GM21526 (cell line): Measurements from ENCODE around the gene TMEM217.

Source experiments
- ATAC-seq: cut with Tn5 transposase; IDR thresholded peaks from one replicate; pipeline ENCODE4 v1.9.1; 2021; ENCODE audit warnings: moderate library complexity; ENCODE audit not compliant: unreplicated experiment, low FRiP score

The TMEM217 gene

DNA sequence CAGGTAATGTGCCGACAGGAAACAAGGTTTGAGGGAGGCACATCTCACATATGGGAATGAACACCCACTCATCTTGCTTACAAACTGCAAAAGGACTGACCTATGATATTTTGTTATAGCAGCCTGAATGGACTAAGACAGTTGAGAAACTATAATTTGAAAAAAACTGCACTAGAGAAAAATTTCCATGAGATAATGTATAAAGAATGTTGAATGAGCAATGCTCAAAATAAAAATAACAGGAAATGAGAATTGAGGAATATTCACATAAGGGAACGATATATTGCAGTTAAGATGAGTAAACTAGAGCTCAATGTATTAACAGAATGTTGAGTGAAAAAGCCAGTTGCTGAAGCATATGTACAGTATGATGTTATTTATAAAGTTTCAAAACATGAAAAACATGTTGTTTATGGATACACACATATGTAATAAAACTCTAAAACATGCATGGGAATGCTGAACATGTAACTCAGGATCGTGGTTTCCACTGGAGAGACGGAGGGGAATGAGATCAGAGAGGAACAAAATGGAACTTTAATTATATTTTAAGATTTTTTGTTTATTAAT, 6.6 kb downstream of the TMEM217 start:
- ATAC-seq = no peak

DNA sequence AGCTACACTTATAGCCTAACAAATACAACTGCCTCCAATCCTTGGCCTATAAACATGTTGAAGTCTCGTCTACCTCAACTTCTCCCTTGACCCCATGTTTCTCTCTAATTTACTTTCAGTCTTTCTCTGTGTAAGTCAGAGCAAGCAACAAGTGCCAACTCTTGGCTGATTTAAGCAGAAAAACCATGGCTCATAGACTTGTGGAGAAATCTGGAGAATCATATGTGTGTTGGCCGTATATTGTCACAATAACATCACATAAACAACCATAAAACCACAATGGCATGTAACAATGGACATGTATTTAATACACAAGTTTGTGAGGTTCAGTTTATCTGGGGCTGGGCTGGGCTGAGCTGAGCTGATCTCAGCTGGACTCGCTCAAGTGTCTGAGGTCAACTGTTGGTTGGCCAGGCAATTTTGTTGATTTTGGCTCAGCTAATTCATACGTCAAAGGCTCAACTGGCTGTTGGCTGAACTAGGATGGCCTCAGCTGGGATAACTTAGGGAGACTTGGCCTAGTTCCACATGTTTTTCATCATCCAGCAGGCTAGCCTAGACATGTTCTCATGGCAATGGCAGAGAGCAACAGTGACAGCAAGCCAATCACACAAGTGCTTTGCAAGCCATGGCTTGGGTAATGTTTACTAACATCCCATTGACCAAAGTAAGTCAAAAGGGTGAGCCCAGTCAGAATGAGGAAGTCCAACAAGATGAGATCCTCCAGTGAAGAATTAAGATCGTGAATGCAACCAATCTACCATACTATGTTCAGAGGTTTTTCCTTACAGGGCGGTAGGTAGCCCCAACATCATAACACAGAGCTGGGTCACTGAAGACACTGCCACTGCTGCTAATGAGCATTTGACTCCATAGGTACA, 13.3 kb downstream of the TMEM217 start:
- ATAC-seq = no peak

- ATAC-seq = no peak
These were observed 14.1 kb downstream of the TMEM217 start for GRCh38 chr6:37243816-37244370.

- ATAC-seq = no peak
These were observed 14.7 kb downstream of the TMEM217 start for GRCh38 chr6:37243131-37243815.

DNA sequence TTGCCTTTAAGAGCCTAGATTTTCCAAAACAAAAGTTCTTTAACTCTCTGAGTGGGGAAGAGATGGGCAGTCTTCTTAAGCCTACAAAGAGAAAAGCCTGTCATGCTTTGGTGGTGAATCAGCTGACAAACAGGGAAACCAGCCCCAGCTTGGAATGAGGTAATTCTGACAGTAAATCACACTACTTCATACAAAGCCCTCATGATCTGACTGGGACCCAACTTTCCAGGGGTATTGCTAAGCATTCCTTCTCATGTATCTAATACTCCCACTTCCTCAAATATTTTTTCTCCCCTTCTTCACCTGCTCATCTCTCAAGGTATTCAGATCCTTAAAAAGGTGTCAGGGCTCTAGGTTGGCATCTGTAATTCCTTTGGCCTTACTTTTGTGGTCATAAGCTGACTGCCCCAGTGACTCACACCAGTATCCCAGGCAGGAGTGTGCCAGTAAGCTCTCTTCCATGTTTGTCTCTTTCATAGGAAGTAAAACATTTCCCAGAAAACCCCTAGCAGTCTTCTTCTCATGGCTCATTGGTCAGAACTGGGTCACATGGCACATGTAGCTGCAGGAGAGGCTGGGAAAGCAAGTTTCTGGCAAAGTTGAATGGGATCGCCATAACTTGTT, 15.4 kb downstream of the TMEM217 start:
- no peak for ATAC-seq

DNA sequence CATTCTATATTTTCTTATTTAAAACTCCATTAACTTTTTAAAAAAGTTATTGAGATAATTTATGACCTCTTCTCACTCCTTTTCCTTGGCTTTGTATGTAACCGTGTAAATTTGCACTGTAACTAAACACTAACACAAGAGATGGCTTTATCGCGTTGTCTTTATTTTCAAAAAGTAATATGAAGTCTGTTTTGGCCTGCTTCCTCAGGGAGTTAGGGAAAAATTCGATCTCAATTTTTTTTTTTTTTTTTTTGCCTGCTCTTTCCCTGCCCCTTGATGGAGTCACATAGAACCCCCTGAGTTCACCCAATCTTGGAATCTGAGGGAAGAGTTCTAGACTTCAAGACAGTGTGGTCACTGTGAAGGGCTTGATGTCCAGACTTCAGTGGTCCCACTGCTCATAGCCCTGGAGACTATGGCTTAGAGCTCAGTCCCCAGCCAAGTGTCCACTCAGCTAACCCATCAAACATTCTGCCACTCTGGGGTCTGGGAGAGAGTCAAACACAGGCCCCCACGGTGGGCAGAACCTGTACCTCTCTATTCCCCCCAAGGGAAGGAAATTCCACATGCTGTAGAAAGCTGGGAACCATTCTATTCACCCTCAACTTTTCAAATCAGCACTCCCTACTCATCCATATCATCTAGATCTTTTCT, 16.0 kb downstream of the TMEM217 start:
- ATAC-seq = no peak

DNA sequence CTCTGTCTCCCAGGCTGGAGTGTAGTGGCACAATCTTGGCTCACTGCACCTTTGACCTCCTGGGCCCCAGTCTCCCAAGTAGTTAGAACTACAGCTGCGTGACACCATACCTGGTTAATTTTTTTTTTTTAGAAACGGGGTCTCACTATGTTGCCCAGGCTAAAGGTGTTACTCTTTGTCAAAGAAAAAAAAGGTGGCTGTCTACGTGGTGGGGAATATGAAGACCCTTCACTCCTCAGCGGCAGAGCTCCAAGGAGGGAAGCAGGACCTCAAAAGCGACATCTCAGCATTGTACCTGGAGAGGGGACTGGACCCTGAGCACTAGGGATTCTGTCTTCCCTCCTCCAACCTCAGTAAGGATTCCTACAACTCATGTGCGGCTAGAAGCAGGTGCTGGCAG, 16.8 kb downstream of the TMEM217 start:
- ATAC-seq = no peak

DNA sequence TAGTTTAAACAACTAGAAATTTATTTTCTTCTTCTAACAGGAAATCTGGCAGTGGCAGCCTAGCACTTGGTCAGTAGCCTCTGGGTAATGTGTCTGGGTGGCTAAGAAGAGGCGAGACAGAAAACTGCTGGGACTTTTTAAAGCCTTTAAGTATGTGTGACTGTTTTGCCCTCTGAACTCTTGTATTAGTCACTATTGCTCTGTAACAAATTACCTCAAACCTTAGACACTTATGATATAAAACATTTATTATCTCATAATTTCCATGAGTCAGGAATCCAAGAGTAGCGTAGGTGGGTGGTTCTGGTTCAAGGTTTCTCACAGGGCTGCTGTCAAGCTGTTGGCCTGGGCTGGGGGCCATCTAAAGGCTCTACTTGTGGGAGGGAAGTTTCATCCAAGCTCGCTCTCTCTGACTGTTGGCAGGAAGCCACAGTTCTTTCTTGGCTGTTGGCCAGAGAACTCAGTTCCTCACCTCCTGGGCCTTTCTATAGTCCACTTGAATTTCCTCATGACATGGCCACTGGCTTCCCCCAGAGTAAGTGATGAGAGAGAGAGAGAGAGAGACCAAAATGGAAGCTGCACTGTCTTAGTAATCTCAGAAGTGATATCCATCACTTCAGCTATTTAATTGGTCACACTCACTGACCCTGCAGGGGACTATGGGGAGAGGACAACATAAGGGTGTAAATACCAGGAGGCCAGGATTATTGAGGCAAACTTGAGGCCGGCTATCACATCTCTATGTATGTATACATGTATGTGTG, 17.8 kb downstream of the TMEM217 start:
- no peak for ATAC-seq

GRCh38 chr6:37239526-37239925, 18.4 kb downstream of the TMEM217 start:
- ATAC-seq = no peak

GRCh38 chr6:37238381-37238780, 19.6 kb downstream of the TMEM217 start:
- ATAC-seq = no peak

DNA sequence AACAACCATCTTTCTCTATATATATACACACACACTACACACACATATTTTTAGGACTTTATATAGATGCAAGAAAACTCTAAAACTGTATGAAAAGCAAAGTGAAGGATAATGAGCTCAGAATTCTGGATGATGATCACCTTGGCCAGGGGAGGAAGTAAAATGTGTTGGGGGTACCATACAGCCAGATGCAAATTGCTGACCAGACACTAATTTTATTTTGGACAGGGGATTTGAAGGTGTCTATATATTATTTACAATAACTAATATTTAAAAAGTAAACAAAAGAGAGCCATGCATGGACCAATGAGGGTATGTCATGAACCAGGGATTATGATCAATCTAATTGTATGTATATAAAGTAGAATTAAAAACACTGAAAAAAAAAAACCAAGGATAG, 20.2 kb downstream of the TMEM217 start:
- ATAC-seq = no peak

DNA sequence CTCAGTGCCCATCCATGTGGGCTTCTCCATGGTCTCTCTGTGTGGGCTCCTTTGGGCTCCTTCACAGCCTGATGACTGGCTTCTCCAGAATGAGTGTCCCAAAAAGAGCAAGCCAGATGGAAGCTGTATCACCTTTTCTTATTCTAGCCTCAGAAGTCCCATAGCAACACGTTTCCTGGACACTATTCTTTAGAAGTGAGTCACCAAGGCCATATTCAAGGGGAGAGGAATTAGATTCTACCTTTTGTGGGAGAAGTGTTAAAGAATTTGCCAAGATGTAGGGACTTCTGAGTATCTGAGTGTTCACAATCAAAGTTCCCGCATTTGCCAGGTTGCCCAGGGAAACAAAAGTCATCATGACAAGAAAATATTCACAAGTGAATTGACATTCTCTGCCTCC, 21.0 kb downstream of the TMEM217 start:
- ATAC-seq = no peak

GRCh38 chr6:37233541-37233940, 24.4 kb downstream of the TMEM217 start:
- ATAC-seq = no peak

DNA sequence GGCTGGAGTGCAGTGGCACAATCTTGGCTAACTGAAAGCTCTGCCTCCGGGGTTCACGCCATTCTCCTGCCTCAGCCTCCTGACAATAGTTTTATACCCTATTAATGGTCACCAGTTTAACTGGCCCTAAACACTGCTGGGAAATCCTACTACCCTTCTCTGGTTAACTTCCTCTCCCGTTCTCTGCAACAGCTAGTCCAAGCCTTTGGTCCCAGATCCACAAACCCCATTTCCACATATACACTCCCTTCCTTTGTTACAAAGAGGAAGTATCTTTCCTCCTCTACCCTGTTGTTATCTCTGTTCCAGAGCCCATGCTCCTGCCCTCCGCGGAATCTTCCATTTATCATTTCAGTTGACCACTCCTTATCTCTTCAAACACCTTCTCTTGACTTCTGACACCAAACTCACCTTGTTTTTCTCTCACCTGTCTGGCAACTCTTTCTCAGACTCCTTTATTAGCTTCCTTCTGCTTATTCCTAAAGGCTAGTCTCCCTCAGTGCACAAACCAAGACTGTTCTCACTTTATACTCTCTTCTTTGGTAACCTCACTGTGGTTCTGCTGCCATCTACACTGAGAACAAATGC, 25.4 kb downstream of the TMEM217 start:
- ATAC-seq = no peak

- no peak for ATAC-seq
These were observed 27.8 kb downstream of the TMEM217 start for GRCh38 chr6:37230104-37230503.

GRCh38 chr6:37225350-37226169, 32.4 kb downstream of the TMEM217 start:
- ATAC-seq = no peak

DNA sequence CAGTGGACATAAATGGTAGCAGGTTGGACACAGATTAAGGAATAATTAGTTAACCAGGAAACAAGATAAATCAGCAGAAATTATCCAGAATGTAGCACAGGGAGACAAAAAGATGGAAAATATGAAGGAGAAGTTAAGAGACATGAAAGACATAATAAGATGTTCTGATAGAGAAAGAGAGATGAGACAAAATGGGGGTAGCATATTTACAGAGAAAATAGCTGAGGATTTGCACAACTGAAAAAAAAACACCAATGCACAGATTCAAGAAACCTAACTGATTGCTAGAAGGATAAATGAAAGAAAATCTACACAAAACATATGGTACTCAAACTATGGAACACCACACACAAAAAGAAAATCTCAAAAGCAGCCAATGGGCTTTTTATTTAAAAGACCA, 35.0 kb downstream of the TMEM217 start:
- ATAC-seq = no peak
